Measurements from ENCODE around the gene TMEM72.

Gene TMEM72

GRCh38 chr10:44983066-44983894 lies 72.1 kb downstream of the TMEM72 start:
- no peak for DNase-seq (ENCODE audit: low read depth)
- H3K4me3 ChIP-seq (ENCODE audit: low read depth, low read length) = no peak overlapping the region
- TF ChIP-seq CTCF (IDR thresholded peaks at IDR 0.05; ENCODE audit: control insufficient read depth, extremely low read depth, insufficient read depth) = no peak

DNA sequence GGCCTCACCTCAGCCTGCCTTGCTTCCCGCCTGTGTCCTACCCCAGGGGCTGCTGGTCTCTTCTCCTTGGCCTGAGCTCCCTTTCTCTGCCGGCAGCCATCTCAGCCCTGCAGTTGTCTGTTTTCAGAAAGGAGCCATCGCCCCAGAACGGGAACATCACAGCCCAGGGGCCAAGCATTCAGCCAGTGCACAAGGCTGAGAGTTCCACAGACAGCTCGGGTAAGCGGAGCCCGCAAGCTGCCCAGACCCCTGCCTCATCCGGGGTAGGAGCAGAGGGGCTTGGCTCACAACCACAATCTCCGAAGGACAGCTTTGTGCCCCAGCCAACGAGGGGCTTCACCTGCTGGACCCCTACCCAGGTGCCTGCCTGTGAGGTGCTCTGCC lies 72.8 kb downstream of the TMEM72 start:
- no peak for DNase-seq (ENCODE audit: low read depth)
- no peak for TF ChIP-seq CTCF (IDR thresholded peaks at IDR 0.05; ENCODE audit: control insufficient read depth, extremely low read depth, insufficient read depth)
- no peak overlapping the region for H3K4me3 ChIP-seq (ENCODE audit: low read depth, low read length)

- TF ChIP-seq CTCF (IDR thresholded peaks at IDR 0.05; ENCODE audit: control insufficient read depth, extremely low read depth, insufficient read depth) = no peak
- DNase-seq (ENCODE audit: low read depth) = no peak
- H3K4me3 ChIP-seq (ENCODE audit: low read depth, low read length) = no peak overlapping the region
These were observed 73.5 kb downstream of the TMEM72 start for GRCh38 chr10:44984671-44985101.

DNA sequence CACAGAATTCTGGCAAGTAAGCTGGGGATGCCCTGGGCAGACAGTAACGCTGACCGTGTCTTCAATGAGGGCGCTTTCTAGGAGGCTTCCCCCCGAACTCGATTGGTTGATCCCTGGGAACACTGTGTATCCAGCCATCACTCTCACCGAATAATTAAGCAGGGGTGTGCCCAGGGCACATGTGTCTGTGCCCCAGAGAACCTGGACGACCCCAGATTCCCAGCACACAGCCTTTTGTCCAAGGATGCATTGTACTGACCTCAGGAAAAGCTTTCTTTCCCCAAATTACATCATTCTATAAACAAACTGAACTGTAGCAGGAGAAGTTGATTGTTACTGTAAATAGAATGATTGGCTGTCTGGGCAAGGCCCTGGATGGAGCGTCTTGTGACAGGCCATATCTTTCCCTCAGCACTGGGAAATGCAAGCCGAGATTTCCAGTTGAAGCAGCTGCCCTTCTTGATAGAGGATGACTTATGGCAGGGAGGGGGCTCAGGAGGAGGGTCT lies 74.1 kb downstream of the TMEM72 start:
- TF ChIP-seq CTCF (IDR thresholded peaks at IDR 0.05; ENCODE audit: control insufficient read depth, extremely low read depth, insufficient read depth) = no peak
- no peak for DNase-seq (ENCODE audit: low read depth)
- H3K4me3 ChIP-seq (ENCODE audit: low read depth, low read length) = no peak overlapping the region

DNA sequence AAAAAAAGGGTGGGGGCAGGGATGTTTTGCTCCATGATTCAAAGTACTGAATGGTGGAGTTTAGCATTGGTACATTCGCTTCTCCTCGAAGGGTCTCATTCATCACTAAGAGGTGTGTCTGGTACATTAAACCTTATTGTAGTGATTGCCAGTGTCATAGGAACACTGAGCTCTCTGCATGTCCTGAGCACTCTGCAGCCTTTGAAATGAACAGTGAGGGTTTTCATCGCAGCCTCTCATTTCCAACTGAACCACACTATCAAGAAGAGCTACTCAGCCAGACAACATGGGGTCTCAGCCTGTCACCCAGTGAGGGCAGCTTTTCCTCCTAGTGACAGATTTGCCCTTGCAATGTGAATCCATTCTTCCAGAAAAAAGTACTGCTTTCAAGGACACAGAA lies 75.0 kb downstream of the TMEM72 start:
- DNase-seq (ENCODE audit: low read depth) = no peak
- TF ChIP-seq CTCF (IDR thresholded peaks at IDR 0.05; ENCODE audit: control insufficient read depth, extremely low read depth, insufficient read depth) = no peak
- no peak overlapping the region for H3K4me3 ChIP-seq (ENCODE audit: low read depth, low read length)
